Lung (tissue), 12 donors: ENCODE data around the gene SLC35B1. TPM values are rescaled to one million over a fixed set of nuclear protein-coding genes. Genes with fewer than 3 reads are reported as not detected.
"Not testable (repeated sequence)": the region's sequence is repeated elsewhere in the genome, so short reads cannot be mapped to it uniquely, and the experiment has no call there.

Source experiments
- ATAC-seq: fragments of 200-7000 bp; cut with Tn5 transposase; one replicate; pipeline ENCODE4 v1.9.1; 2020; ENCODE audit warnings: moderate number of reproducible peaks; ENCODE audit not compliant: insufficient read depth, low FRiP score
- DNase-seq, 3 donors: peaks; one replicate each; pipeline ENCODE4 v3.0.0-alpha.2; 2013 to 2017
- H3K27ac ChIP-seq, 2 donors: one replicate each; pipeline ENCODE4 v1.5.1; 2013; ENCODE audit warnings: mild to moderate bottlenecking in 2 of 2, moderate library complexity in 2 of 2, control low read depth in 1 of 2, inconsistent platforms in 1 of 2, low read depth in 1 of 2, low read length in 1 of 2
- H3K27me3 ChIP-seq, 3 donors: one replicate each; pipeline ENCODE4 v1.5.1; 2013; ENCODE audit warnings: low read length in 2 of 3; ENCODE audit not compliant: control insufficient read depth in 3 of 3, insufficient read depth in 3 of 3
- H3K36me3 ChIP-seq, 4 donors: one replicate each; pipeline ENCODE4 v1.5.1; 2013; ENCODE audit warnings: low read length in 4 of 4, mild to moderate bottlenecking in 1 of 4, moderate library complexity in 1 of 4; ENCODE audit not compliant: control insufficient read depth in 4 of 4, insufficient read depth in 4 of 4
- H3K4me1 ChIP-seq, 5 donors: one replicate each; pipeline ENCODE4 v1.5.1; 2013; ENCODE audit warnings: low read length in 5 of 5, mild to moderate bottlenecking in 2 of 5, moderate library complexity in 1 of 5; ENCODE audit not compliant: control insufficient read depth in 5 of 5, insufficient read depth in 5 of 5
- H3K4me3 ChIP-seq: one replicate; pipeline ENCODE4 v1.5.1; 2013; ENCODE audit warnings: mild to moderate bottlenecking, control low read depth, moderate library complexity
- H3K9ac ChIP-seq, 2 donors: one replicate each; pipeline ENCODE4 v1.5.1; 2013; ENCODE audit warnings: low read length in 2 of 2, control low read depth in 1 of 2; ENCODE audit not compliant: insufficient read depth in 1 of 2
- H3K9me3 ChIP-seq, 4 donors: one replicate each; pipeline ENCODE4 v1.5.1; 2013; ENCODE audit warnings: low read length in 3 of 4, mild to moderate bottlenecking in 1 of 4, moderate library complexity in 1 of 4; ENCODE audit not compliant: control insufficient read depth in 4 of 4, insufficient read depth in 3 of 4
- WGBS, 2 donors: extraction: QIAGEN DNeasy Blood & Tissue Kit; methylation state at CpG; one replicate each; pipeline ENCODE4 v1.1.7; 2013; 5-methylcytosine and 5-hydroxymethylcytosine counted together
- polyA plus RNA-seq, 2 donors: library from polyadenylated mRNA; stranded (reverse); fragments of 200-250 nt; gene quantifications; one replicate each; pipeline ENCODE4 v1.2.1, GENCODE V29; 2013
- total RNA-seq, 2 donors: library from RNA; depleted of rRNA in 1 of 2; stranded (reverse); fragments of >200 nt in 1 of 2; gene quantifications; one replicate each; pipeline ENCODE4 v1.2.1, GENCODE V29; 2014 to 2021
- TF ChIP-seq, protein P1 (sequence below): IDR thresholded peaks from 2 replicates; pipeline ENCODE4 v1.5.1; 2012; ENCODE audit warnings: mild to moderate bottlenecking; ENCODE audit errors: control extremely low read depth, extremely low read depth
- donor health status: control.
- donor health status: control.
- donor health status: Bipolar disorder and iron deficiency.
- donor health status: healthy.
- donor health status: DM: yes; HTN: yes; CAD: no.

The SLC35B1 gene
- total and polyA plus RNA-seq, 4 donors, result 29.5 to 84.1 (median 69.3) TPM

DNA sequence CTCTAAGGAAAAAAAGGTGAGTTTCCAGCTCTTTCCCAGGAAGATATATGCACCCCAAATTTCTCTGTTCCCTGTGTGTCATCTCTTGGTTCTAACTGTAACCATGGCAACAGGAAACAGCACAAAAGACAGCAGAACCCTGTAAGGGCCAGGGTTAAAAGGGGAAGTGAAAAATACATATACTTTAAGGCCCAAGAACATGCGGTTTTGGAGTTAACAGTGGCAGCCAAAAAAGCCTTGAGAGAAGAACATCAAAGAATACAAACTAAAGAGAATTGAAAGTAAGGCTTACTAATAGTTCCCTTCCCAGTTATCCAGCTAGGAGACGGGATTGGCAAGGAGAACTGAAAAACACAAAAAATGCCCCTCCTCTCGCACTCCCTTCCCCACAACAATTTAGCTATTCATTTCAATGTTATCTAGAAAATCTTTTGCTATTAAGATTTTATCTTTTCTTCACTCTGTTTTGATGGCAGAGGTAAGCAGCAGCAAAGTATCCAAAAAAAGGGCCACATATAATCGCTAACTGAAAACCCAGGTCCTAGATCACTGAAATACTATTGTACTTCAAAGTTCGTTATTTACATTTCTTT lies 31.4 kb downstream of the SLC35B1 start:
- Histone ChIP-seq H3K27ac (peak overlapping the region in 1 of 2 donors; percentile 87), H3K36me3 (peaks cover 0 to 8% (median 0%) of the 10 kb centered on the region in 4 donors), H3K4me3 (no peak overlapping the region), H3K9ac (peak overlapping the region in 1 of 2 donors; percentile 78), H3K4me1 (peaks cover 0 to 20% (median 11%) of the 10 kb centered on the region in 5 donors), H3K9me3 (no peaks in the 10 kb centered on the region), H3K27me3 (no peaks in the 10 kb centered on the region)
- WGBS, 2 donors, result 19 to 20% methylated on average over 5 of the region's 5 CpGs
- DNase-seq (peak in 2 of 3 donors; percentile 37 to 54), ATAC-seq (no peak)
- TF ChIP-seq, protein P1, sequence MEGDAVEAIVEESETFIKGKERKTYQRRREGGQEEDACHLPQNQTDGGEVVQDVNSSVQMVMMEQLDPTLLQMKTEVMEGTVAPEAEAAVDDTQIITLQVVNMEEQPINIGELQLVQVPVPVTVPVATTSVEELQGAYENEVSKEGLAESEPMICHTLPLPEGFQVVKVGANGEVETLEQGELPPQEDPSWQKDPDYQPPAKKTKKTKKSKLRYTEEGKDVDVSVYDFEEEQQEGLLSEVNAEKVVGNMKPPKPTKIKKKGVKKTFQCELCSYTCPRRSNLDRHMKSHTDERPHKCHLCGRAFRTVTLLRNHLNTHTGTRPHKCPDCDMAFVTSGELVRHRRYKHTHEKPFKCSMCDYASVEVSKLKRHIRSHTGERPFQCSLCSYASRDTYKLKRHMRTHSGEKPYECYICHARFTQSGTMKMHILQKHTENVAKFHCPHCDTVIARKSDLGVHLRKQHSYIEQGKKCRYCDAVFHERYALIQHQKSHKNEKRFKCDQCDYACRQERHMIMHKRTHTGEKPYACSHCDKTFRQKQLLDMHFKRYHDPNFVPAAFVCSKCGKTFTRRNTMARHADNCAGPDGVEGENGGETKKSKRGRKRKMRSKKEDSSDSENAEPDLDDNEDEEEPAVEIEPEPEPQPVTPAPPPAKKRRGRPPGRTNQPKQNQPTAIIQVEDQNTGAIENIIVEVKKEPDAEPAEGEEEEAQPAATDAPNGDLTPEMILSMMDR, result no peak

DNA sequence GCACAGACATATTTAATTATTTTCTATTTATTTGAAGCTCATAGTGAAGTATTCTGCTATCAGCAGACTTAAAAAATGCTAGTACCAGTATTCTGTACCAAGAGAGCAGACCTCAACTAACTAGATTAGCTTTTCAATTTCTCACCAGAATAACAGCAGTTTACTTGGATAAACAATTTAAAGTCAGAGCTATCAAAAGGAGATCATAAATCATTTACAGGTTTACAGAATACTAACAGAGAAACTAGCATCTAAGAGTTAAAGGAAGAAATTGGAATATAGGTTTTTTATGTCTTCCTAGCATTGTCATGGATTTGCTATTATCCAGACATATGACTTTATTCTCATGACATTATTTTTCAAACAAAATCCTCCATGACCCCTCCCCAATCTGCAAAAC lies 33.3 kb downstream of the SLC35B1 start:
- peaks cover 4 to 20% (median 13%) of the 10 kb centered on the region in 5 donors for H3K4me1 ChIP-seq
- TF ChIP-seq, protein P1, result no peak
- ATAC-seq, result no peak

DNA sequence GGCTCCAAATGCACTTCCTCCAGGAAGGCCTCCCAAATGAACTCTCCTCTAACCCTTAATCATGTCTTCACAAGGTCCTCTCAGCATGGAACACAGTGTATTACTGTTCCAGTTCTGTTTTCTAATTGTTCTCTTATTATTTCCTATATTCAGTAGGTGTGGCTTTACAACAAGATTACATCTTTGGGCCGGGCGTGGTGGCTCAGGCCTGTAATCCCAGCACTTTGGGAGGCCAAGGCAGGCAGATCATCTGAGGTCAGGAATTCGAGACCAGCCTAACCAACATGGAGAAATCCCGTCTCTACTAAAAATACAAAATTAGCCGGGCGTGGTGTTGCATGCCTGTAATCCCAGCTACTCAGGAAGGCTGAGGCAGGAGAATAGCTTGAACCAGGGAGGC lies 34.1 kb downstream of the SLC35B1 start:
- H3K27ac ChIP-seq, H3K4me3 ChIP-seq, ATAC-seq, DNase-seq, H3K9ac ChIP-seq, H3K36me3 ChIP-seq, H3K27me3 ChIP-seq, H3K9me3 ChIP-seq: not testable (repeated sequence)
- 74 to 75% methylated on average over 6 of the region's 6 CpGs for WGBS, 2 donors
- peaks cover 4 to 20% (median 13%) of the 10 kb centered on the region in 5 donors for H3K4me1 ChIP-seq

More for the DNA sequence above, 33.3 kb downstream of the SLC35B1 start:
- H3K4me3 ChIP-seq, result no peak overlapping the region
- H3K9me3 ChIP-seq, result no peaks in the 10 kb centered on the region
- no peak overlapping the region for H3K27ac ChIP-seq
- H3K36me3 ChIP-seq, result peaks cover 0 to 8% (median 0%) of the 10 kb centered on the region in 4 donors
- no peak for DNase-seq
- no peaks in the 10 kb centered on the region for H3K27me3 ChIP-seq
- no peak overlapping the region for H3K9ac ChIP-seq

DNA sequence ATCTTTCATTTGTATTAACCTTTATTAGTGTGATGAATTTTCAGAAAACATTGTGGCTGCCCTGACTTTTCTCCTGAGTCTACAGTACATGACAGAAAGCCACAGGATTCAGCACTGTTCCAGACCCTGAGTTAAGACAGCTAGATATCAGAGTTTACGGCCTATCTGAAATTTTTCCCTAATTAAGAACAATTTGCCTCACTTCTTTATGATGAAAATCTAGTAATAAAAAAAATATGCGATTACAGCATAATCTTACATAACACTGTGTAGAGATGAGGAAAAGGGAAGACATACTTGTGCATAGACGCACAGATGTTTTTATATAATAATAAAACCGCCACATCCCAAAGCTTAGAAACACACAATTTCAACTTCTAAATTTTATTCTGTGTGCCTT lies 37.1 kb downstream of the SLC35B1 start:
- ATAC-seq (no peak), DNase-seq (no peak)
- no peak overlapping the region for H3K27ac ChIP-seq
- TF ChIP-seq, protein P1, result no peak
- H3K9ac ChIP-seq, result no peak overlapping the region
- H3K4me1 ChIP-seq, result peaks cover 2 to 9% (median 3%) of the 10 kb centered on the region in 5 donors
- H3K27me3 ChIP-seq, result no peaks in the 10 kb centered on the region
- no peaks in the 10 kb centered on the region for H3K9me3 ChIP-seq
- peaks cover 0 to 8% (median under 1%) of the 10 kb centered on the region in 4 donors for H3K36me3 ChIP-seq
- H3K4me3 ChIP-seq, result no peak overlapping the region
- WGBS, 2 donors, result 37 to 73% methylated on average over 4 of the region's 4 CpGs
